NCI-H1105 (cell line): ENCODE measurements around the gene PARD6G.
"Not testable (repeated sequence)": the region's sequence is repeated elsewhere in the genome, so short reads cannot be mapped to it uniquely, and the experiment has no call there.

Experiments used
- DNase-seq: peaks from one replicate; lab custom pipeline; 2025; lab: John Stamatoyannopoulos, UW

Gene PARD6G

DNA sequence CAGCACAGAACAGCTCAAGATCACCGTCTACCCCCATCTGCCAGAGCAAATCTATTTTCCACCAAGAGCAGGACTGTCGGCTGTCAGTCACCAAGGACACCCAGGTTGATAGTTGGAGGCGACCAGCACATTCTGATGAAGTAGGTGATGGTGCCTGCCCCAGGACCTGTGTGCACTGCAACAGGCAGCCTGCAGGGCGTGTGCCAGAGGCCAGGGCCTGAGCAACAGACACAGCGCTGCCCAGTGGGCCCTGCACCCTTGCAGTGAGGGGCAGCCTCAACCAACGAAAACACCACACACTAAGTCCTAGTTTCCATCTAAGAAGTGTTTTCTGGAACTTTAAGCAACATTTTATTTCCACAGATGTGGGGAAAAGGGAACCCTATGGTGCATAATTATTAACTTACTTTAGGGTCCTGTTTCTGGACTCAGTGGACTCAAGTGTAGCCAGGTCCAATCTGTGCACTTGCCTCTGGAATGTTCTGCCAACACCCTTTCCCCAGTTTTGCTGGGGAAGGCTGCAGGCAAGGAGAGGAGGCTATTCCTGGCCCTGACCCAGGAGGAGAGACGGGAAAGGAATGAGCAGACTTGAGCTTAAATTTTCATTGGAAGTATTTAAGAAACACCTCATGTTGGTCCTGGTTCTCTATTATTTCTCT is 76.8 kb downstream of the PARD6G start:
- no peak for DNase-seq

DNA sequence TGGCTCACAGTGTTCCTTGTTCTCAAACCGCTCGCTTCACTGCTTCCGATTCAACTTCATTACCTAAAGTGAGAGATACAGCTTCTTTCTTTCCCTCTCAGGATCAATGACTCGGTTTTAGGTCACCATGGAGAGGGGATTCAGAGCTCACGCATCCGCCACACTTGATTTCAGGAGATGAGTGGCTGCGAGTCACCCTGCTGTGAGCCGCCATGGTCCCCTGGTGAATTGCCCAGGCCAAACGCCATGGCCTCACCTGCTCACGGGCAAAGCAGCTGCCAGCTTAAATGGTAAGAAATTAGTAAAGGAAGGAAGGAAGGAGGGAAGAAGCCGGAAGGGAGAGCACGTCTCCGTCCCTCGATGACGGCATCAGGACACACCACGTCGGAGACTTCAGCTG is 77.7 kb downstream of the PARD6G start:
- no peak for DNase-seq

DNA sequence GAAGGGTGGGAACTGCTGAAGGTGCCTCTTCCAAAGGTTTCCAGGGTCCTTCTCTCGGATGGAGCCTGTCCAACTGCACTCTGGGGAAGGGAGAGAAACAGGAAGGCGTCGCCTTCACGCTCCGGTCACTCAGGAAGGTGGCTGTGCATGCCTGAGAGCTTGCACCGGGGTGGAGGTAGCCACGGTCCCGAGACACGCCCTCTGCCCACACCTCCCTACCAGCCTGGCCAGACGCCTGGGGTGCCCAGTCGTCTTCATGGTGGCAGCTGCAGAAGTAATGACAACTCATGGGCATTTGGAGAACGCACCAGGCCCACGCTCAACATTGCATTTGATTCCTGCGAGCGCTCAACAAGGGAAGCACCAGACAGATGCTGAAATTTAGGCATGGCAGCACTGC is 78.3 kb downstream of the PARD6G start:
- DNase-seq, result no peak

DNA sequence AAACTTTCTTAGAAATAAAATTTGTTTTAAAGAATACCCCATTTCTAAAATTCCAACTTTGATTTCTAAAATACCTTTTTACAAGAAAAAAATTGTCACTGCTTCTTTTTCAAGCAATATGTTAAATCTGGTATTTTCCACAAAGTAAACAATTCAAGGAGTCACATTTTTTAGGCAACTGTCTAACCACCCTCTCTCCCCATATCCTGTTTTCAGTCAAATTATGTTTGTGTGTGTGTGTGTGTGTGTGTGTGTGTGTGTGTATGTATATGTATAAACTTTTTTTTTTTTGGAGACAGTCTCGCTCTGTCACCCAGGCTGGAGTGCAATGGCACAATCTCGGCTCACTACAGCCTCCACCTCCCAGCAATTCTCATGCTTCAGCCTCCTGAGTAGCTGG is 79.0 kb downstream of the PARD6G start:
- no peak for DNase-seq

DNA sequence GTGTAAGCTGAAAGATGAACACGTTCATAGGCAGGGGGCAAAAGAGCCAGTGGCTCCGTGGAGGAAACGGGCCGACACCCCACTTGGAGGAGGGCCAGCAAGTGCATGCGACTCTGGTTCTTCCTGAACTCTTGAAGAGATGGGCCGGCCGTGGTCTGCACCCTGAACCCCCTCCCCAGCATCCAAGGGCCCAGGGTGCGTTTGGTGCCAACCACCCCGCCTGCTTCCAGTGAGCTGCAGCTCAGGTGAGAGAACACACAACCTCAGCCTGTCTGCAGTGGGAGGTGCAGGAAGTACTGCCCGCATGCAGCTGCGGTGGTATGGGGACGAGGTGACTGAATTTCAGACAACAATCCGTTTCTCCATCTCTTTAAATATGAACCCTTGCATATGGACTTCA is 79.4 kb downstream of the PARD6G start:
- no peak for DNase-seq

DNA sequence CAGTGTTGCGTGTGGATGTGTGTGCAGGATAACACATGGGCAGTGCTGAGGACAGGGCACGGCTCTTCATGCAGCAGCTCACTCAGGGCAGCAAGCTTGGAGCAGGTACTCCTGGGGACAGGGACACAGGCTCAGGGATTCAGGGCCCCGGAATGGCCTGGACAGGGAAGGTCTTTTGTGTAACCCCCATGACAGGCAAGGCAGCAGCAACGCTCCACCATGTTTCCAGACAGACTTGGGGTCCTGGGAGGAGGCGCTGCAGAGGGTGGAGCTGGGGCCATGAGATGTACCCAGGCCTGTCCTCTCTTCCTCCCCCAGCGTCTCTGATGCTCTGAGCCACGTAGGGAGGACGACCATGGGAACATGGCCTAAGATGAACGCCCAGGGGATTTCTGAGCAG is 80.0 kb downstream of the PARD6G start:
- DNase-seq, result no peak

DNA sequence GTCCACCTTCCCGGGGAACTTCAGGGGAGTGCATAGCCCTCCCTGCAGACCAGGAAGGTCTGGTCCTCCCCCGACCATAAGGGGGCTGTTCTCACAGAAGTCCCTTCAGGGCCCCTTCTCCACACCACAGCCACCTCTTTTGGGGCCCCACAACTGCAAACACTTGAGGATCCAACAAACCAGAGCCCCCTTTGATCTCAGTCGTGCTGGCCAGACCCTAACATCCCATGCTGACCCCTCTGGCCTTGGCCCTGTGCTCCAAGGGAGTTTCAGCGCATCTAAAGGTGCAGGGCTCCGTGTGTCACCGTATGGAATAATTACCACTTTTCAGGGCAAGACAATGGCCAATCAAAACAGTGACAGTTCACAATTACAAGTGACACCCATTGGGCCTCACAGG is 80.6 kb downstream of the PARD6G start:
- no peak for DNase-seq

DNA sequence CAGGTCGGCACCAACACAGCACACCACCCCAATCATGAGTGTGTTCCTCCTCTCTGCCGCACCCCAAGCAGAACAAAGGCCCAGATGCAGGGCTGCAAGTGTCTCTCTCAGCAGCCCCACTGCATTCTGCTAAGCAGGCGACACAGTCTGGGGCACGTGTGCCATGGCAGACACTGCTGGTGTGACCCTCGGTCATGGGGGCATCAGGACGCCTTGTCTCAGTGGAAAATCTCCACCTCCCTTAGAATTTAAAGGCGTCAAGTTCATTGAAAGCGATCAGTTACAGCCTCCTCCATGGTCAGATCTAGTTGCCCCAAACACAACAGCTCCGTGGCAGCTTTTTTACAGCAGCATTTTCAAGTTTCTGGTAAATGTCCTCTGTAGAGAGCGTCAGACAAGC is 81.1 kb downstream of the PARD6G start:
- no peak for DNase-seq

DNA sequence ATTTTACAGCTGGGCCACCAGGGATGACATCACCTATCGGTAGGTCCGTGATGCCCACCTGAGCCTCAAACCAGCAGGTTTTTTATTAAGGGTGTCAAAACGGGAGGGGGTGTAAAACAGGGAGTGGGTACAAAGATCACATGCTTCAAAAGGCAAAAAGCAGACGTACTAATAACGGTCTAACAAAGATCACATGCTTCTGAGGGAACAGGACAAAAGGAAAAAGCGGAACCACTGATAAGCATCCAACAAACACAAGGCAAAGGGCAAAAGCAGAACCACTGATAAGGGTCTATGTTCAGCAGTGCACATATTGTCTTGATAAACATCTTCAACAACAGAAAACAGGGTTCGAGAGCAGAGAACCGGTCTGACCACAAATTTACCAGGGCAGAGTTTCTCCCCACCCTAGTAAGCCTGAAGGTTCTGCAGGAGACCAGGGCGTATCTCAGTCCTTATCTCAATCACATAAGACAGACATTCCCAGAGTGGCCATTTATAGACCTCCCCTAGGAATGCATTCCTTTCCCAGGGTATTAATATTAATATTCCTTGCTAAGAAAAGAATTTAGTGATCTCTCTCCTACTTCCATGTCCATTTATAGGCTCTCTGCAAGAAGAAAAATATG is 82.5 kb downstream of the PARD6G start:
- DNase-seq, result not testable (repeated sequence)

DNA sequence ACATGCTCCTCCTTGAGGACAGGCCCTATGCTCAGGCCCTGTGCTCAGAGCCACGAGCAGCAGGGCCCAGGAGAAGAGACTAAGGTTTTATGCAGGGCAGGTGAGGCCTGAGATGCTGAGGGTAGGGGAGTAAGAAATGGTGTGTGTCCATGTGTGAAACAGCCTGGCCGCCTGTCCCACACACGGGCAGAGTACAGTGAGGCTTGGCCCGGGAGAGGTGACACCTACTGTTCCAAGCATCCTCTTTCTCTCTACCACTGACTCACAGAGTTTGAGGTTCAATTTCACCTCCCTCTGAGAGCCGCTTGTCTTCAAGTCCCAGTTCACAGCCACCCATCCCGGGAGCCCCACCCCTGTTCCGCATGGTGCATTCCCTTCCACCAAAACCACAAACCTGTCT is 84.1 kb downstream of the PARD6G start:
- DNase-seq, result no peak

DNA sequence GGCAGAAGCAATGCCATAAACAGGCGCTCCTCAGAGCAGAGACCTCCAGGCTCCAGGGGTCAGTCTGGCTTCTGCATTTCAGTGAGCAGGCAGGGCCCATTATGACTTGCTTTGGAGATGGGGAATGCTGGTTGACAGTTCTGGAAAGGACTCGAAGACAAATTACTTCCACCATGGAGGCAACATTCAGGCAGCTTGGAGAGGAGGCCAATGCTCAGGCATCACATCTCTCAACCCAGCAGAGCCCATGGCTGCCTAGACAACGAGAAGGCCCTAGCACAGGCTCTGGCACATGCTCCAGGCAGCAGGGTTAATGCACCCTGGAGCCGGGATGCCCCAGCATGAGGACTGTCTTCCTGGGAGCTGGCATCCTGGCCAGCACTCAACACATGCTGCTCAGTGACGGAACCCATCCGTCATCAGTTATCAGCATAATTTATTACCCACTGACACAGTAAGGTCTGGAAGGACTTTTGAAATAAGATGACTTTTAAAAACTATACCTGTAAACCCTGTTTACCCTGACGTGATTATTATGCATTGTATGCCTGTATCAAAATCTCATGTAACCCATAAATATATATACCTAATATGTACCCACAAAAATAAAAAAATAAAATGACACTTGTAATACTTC is 85.4 kb downstream of the PARD6G start:
- DNase-seq, result no peak

DNA sequence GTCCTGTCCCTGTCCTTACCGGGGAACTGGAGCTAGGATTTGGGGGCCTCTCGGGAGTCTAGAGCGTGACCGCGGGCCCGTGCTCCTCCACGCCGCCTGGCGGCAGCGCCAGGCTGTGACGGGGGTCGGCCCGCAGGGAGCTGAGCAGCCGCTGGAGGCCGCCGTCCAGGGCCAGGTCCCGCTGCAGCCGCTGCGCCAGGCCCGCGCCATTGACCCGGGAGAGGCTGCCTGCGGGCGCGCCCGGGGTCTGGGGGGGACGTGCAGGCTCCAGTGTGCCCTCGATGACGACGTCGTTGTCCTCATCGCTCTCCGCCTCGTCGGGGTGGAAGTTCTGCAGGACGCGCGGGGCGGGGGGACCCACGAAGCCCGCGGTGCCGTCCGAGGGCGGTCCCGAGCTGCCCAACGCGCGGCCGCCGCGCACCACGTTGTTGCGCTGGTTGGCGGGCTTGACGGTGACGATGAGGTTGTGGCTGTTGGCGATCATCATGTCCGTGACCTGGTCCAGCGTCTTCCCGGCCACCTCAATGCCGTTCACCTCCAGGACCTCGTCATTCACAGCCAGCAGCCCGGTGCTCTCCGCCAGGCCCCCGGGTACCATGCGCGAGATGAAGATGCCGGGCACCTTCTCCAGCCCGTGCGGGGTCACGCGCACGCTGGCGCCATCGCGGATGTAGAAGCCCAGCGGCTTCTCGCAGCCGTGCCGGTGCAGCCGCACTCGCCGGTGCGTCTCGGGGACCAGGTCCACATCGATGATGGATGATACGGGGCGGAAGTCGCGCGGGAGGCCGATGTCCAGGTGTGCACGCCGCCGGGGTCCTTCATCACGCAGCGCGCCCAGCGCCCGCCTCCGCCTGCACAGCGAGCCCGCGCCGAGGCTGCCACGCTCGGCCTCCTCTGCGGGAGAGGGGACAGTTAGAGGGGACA is 87.3 kb downstream of the PARD6G start:
- no peak for DNase-seq

DNA sequence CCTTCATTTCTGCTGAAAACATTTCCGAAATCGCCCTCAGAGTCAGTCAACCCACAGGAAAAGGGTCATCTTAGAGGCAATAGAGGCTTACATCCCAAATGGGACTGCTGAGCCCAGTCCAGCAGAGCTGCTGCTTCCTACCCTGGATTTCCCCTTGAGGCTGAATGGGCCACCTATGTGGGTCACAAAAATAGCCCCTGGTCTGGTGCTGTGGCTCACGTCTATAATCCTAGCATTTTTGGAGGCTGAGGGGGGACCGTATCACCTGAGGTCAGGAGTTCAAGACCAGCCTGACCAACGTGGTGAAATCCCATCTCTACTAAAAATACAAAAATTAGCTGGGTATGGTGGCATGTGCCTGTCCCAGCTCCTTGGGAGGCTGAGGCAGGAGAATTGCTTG is 88.9 kb downstream of the PARD6G start:
- no peak for DNase-seq

DNA sequence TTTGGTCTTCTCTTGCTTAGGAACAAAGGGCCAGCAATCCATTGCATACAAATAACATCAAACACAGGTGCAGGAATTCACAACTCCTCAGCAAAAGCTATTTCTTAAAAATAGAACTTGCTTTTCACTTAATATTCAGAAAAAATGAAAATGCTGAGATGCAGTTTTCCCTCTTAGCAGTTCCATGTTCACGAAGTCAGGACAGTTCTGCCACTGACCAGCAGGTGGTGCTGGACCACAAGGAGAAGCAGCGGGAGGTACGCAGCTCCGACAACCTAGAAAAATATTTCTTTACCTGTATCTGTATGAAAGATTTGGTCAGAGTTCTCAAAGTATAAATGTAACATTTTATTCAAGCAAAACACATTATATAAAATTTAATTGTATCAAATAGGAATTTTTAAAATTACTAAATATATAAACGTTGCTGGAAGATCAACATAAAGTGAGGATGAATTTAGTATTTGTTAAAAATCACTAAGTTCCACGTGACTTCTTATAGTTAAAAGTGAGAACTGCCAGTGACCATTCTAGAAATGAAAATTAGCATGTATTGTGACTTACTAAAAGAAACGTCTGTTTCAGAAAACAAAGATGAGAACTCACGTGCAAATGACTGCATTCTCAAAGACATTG is 89.5 kb downstream of the PARD6G start:
- peak; percentile 43 for DNase-seq

DNA sequence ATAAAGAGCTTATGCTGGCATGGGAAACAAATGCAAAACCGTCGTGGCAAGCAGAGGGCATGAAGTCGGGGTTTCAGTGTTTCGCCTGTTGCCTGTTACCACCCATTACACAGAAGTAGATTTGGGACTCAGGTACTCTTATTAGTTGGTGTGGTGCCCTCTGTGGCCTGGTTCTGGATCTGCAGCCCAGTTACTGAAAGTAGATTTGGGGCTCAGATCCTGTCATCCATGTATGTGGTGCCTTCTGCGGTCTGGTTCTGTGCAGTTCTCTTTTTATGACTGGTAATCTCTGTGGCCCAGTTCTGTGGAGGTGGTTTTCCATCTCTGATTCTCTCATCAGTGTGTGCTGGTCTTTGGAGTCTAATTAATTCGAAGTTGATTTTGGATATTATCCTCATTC is 93.0 kb downstream of the PARD6G start:
- peak; percentile 15 for DNase-seq

DNA sequence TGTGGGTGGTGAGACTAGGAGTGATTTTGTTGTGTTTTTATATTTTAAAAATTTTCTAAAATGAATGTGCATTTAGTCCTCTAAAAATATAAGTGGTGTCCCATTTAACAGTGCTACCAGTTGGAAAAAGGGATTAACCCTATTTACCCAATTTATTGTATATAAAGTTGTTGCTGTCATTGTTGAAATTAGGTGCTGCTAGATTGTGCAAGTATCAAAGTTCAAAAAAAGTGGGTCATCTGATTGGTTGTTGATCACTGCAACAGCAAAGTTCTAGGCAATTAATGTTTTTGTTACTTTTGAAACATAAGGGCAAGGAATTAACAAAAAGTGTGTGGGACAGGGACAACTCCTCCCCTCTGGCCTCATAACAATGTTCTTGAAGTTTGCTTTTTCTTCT is 97.6 kb downstream of the PARD6G start:
- no peak for DNase-seq

DNA sequence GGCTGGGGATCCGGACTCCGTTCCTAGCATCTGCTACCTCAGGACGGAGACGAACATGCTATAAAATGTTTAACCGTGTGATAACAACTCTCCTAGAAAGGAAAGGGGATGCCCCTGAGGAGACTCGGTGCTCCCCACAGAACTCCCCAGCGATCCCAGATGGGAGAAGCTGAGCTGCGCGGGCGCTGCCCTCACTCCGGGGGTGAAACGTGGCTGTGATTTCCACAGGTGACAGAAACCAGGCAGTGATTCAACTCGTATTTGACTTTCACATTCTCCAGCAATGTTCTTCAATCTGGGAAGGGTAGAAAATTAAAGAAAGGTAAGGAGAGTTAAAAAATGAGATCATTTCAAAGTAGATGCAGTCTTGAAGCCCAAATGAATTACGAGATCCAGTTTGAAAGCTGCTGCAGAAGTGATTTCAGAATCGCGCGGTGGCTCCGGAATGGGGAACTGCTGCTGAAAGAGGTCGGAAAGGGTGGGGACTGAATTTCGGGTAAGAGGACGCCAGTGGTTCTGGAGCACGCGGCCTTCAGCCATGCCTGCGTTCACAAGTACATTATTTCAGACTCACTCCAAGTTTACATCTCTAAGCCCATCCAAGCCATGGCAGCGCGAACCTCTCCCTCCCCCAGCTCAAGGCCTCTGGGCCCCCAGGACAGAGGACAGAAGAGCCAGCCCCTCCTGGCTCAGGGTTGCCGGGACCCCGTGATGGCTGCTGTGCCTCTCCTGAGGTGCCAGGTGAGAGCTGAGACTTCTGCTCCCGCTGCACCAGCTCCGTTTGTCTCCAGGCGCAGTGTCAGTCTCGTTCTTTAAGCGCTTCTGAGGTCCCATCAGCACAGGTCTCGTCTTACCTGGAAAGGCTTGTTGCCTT is 98.8 kb downstream of the PARD6G start:
- DNase-seq, result no peak

DNA sequence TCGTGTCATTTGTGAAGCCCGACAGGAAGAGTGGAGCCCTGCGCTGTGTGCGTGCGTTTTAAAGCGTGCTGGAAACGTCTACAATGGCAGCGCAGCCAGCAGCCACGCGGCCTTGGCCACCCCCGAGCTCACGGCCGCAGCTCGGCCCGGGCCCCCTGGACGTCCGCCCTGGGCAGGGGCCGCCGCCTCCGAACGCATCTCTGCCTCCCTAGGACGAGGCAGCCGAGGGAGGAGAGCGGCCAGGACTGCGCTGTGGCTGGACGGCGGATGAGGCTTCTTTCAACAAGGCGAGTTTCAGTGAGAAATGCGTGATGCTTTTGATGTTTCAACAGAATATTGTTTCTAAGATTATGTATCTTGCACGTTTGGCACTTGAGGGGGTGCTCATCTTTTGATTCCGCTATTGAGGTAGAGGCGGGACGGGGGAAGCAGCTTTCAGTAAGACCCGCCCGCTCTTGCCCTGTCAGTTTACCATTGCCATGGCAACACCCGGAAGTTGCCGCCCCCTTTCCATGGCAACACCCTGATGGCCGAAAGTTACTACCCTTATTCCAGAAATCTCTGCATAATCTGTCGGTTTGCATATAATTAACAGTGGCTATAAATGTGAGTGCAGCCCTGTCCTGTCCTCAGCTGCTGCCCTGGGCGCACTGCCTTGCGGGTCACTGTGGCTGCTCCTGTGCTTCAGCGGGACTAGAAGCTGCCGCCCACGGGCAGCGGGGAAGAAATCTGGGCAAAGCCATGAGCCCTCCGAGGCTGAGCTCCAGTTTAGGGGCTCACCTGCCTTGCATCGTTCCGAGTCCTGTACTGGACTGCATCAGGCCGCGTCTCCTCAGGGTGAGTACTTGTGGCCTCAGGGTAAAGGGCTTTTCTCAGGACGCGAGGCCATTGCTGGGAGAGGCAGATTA is 99.6 kb downstream of the PARD6G start:
- peak; percentile 71 for DNase-seq

DNA sequence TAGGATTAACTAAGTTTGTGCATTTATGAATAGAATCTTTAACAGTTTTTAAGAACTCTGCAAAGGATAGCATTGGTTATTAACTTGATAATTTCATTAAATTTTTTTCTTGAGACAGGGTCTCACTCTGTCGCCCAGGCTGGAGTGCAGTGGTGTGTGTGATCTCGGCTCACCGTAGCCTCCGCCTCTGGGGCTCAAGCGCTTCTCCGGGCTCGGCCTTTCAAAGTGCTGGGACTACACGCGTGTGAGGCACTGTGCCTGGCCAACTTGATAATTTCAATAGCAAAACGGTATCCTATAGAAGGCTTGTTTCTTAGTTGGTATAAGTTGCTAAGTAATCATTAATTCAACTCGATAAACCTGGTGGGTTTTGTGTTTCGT is 100.3 kb downstream of the PARD6G start:
- DNase-seq, result no peak

DNA sequence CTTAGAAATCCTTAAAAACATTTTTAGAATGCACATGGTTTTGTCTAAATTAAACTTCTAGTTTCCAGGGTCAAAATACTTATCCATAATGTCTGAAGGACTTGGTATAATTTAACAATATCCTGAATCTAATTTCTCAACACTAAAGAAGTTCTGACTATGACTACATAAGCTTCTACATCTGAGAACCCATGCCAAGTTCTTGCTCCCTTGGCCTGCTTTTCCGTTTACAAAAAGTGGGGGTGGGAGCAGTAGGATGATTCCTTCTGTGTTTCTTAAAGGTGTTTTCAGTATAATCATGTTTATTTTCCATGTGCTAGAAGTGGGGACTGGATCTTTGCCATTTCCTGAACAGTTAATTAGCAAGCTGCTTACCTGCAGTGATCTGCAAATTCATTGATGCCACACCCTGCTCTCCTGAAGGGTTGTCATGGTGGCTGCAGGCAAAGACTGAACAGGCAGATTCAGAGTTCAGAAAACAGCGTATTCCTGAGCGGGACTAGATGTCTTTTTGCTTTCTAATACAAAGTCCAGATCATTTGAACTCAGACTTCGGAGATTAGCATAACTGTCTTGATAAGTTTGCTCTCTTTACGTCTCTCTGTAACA is 102.0 kb downstream of the PARD6G start:
- no peak for DNase-seq
